Trophoblast cell (in vitro differentiated cells and primary cell): ENCODE measurements around the gene ZBTB33.

ENCODE experiments used
- DNase-seq, 2 donors: peaks; one replicate each; pipeline ENCODE4 v3.0.0-alpha.2; 2016
- H2AFZ ChIP-seq: 2 replicates; pipeline ENCODE4 v1.6.1; 2013; ENCODE audit warnings: low read length, moderate library complexity, mild to moderate bottlenecking; ENCODE audit not compliant: insufficient read depth, poor library complexity
- H2AK5ac ChIP-seq: 2 replicates; pipeline ENCODE4 v1.6.1; 2013; ENCODE audit warnings: mild to moderate bottlenecking, low read length
- H2BK120ac ChIP-seq: 2 replicates; pipeline ENCODE4 v1.6.1; 2013; ENCODE audit warnings: low read length, mild to moderate bottlenecking, moderate library complexity; ENCODE audit not compliant: insufficient read depth, poor library complexity
- H2BK12ac ChIP-seq: 2 replicates; pipeline ENCODE4 v1.6.1; 2013; ENCODE audit warnings: mild to moderate bottlenecking, low read length, moderate library complexity
- H2BK5ac ChIP-seq: 2 replicates; pipeline ENCODE4 v1.6.1; 2013; ENCODE audit warnings: low read length, low read depth, moderate library complexity, mild to moderate bottlenecking; ENCODE audit not compliant: poor library complexity
- H3K14ac ChIP-seq: 2 replicates; pipeline ENCODE4 v1.6.1; 2013; ENCODE audit warnings: mild to moderate bottlenecking, low read length
- H3K18ac ChIP-seq: 2 replicates; pipeline ENCODE4 v1.6.1; 2013; ENCODE audit warnings: mild to moderate bottlenecking, low read length
- H3K23ac ChIP-seq: 2 replicates; pipeline ENCODE4 v1.6.1; 2013; ENCODE audit warnings: low read length
- H3K27ac ChIP-seq: 2 replicates; pipeline ENCODE4 v1.5.1; 2013; ENCODE audit warnings: low read depth, mild to moderate bottlenecking, inconsistent platforms, low read length, moderate library complexity
- H3K27me3 ChIP-seq: 2 replicates; pipeline ENCODE4 v1.6.1; 2013; ENCODE audit warnings: inconsistent platforms, mild to moderate bottlenecking, low read length, moderate library complexity; ENCODE audit not compliant: insufficient read depth
- H3K36me3 ChIP-seq, 2 experiments: 1 replicate in 1 of 2; 2 replicates in 1 of 2; pipeline ENCODE4 v1.6.1; 2013; ENCODE audit warnings: low read length in 2 of 2, mild to moderate bottlenecking in 2 of 2, moderate library complexity in 1 of 2; ENCODE audit not compliant: insufficient read depth in 2 of 2, control insufficient read depth in 1 of 2
- H3K4ac ChIP-seq: 2 replicates; pipeline ENCODE4 v1.6.1; 2013; ENCODE audit warnings: low read depth, mild to moderate bottlenecking, low read length, moderate library complexity
- H3K4me1 ChIP-seq, 2 experiments: 1 replicate in 1 of 2; 2 replicates in 1 of 2; pipeline ENCODE4 v1.6.1; 2013; ENCODE audit warnings: low read length in 2 of 2, mild to moderate bottlenecking in 2 of 2, moderate library complexity in 1 of 2; ENCODE audit not compliant: insufficient read depth in 2 of 2, control insufficient read depth in 1 of 2
- H3K4me2 ChIP-seq: 2 replicates; pipeline ENCODE4 v1.6.1; 2013; ENCODE audit warnings: inconsistent platforms, mild to moderate bottlenecking, low read length, moderate library complexity
- H3K4me3 ChIP-seq: 2 replicates; pipeline ENCODE4 v1.5.1; 2013; ENCODE audit warnings: mild to moderate bottlenecking, low read depth, low read length, inconsistent platforms
- H3K79me1 ChIP-seq: one replicate; pipeline ENCODE4 v1.6.1; 2013; ENCODE audit warnings: low read length
- H3K79me2 ChIP-seq: 2 replicates; pipeline ENCODE4 v1.6.1; 2013; ENCODE audit warnings: low read length, mild to moderate bottlenecking; ENCODE audit not compliant: control insufficient read depth, insufficient read depth, poor library complexity
- H3K9ac ChIP-seq: 2 replicates; pipeline ENCODE4 v1.6.1; 2013; ENCODE audit warnings: mild to moderate bottlenecking, low read length
- H3K9me3 ChIP-seq: 2 replicates; pipeline ENCODE4 v1.6.1; 2013; ENCODE audit warnings: low read depth, mild to moderate bottlenecking, control low read depth, inconsistent platforms, low read length; ENCODE audit not compliant: insufficient read depth
- H4K12ac ChIP-seq: 2 replicates; pipeline ENCODE4 v1.6.1; 2013; ENCODE audit warnings: low read depth, mild to moderate bottlenecking, low read length, moderate library complexity
- H4K8ac ChIP-seq: 2 replicates; pipeline ENCODE4 v1.6.1; 2013; ENCODE audit warnings: low read depth, mild to moderate bottlenecking, low read length, moderate library complexity
- H4K91ac ChIP-seq: one replicate; pipeline ENCODE4 v1.6.1; 2013; ENCODE audit warnings: low read depth, mild to moderate bottlenecking, low read length, moderate library complexity
- WGBS: extraction: QIAGEN DNeasy Blood & Tissue Kit; methylation state at CpG from one replicate; pipeline ENCODE4 v1.1.7; 2013; ENCODE audit warnings: missing lambda C conversion rate; ENCODE audit not compliant: insufficient read length, insufficient coverage; ENCODE audit errors: extremely low coverage; 5-methylcytosine and 5-hydroxymethylcytosine counted together

The ZBTB33 gene

GRCh38 chrX:120228187-120228908 is 22.3 kb upstream of the ZBTB33 start:
- no CpG with 5 or more reads among the region's 9 CpGs for WGBS
- H2AK5ac ChIP-seq = no peak overlapping the region
- no peak overlapping the region for H3K9ac ChIP-seq
- no peak for DNase-seq
- H3K18ac ChIP-seq = no peak overlapping the region
- no peaks in the 10 kb centered on the region for H3K27me3 ChIP-seq
- no peak overlapping the region for H3K4me3 ChIP-seq
- no peaks in the 10 kb centered on the region for H3K79me2 ChIP-seq
- H4K12ac ChIP-seq = no peak overlapping the region
- no peaks in the 10 kb centered on the region for H3K4me1 ChIP-seq
- H3K79me1 ChIP-seq = no peaks in the 10 kb centered on the region
- H3K23ac ChIP-seq = no peak overlapping the region
- no peak overlapping the region for H3K4me2 ChIP-seq
- no peak overlapping the region for H4K91ac ChIP-seq
- no peaks in the 10 kb centered on the region for H3K9me3 ChIP-seq
- no peak overlapping the region for H3K14ac ChIP-seq
- no peak overlapping the region for H3K27ac ChIP-seq
- H4K8ac ChIP-seq = no peak overlapping the region
- no peaks in the 10 kb centered on the region for H3K36me3 ChIP-seq
- no peak overlapping the region for H2BK120ac ChIP-seq
- no peak overlapping the region for H2BK5ac ChIP-seq
- H2AFZ ChIP-seq = no peak overlapping the region
- no peak overlapping the region for H2BK12ac ChIP-seq
- no peak overlapping the region for H3K4ac ChIP-seq

- no peak overlapping the region for H2BK5ac ChIP-seq
- no peak overlapping the region for H3K4me2 ChIP-seq
- no CpG with 5 or more reads among the region's 6 CpGs for WGBS
Observed at GRCh38 chrX:120235284-120235683, 15.3 kb upstream of the ZBTB33 start.

DNA sequence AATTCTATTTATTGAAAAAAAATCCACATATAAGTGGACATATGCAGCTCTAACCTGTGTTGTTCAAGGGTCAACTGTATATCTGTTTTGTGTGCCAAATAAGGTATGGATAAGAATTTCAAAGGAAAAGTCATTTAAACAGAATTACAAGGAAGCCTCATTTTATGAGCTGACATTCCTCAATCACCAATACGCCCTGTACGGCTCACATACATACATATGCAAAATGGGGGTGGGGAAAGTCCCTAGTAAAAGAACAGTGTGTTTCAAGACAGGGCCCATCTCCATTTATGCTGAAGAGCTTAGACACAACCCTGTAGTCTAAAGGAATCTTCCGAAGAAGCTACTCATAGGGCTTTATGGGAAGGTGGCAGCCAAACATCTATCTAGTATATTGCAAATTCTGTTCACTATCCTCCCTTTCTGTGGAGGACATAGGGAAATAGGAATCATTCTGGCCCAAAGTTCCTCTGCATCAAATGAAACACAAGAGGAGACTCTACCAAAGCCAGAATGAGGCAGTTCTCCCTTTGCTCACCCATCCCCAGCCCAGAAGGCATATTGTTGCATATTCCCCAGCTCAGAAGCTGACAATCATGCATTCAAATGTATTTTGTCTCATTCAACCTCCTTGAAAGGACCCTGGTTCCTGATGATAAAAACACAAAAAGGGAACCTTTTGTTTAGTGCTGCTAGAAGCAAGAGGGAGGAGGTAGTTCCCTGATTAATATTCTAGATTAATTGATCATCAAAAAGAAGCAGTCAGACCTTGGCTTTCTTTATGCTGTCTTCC is 13.7 kb upstream of the ZBTB33 start:
- H3K4me3 ChIP-seq = no peak overlapping the region

More at GRCh38 chrX:120235284-120235683, 15.3 kb upstream of the ZBTB33 start:
- H3K79me2 ChIP-seq = no peaks in the 10 kb centered on the region
- no peak overlapping the region for H4K8ac ChIP-seq
- H2BK12ac ChIP-seq = no peak overlapping the region
- no peak overlapping the region for H3K18ac ChIP-seq
- H2AFZ ChIP-seq = no peak overlapping the region
- H3K36me3 ChIP-seq = no peaks in the 10 kb centered on the region
- H4K12ac ChIP-seq = no peak overlapping the region
- H3K27me3 ChIP-seq = no peaks in the 10 kb centered on the region
- H3K27ac ChIP-seq = no peak overlapping the region
- H3K4me1 ChIP-seq = no peaks in the 10 kb centered on the region
- no peaks in the 10 kb centered on the region for H3K9me3 ChIP-seq
- no peak overlapping the region for H2BK120ac ChIP-seq
- no peaks in the 10 kb centered on the region for H3K79me1 ChIP-seq
- H2AK5ac ChIP-seq = no peak overlapping the region
- no peak overlapping the region for H3K4ac ChIP-seq
- no peak overlapping the region for H4K91ac ChIP-seq
- H3K23ac ChIP-seq = no peak overlapping the region
- no peak overlapping the region for H3K9ac ChIP-seq
- H3K4me3 ChIP-seq = no peak overlapping the region
- no peak for DNase-seq
- H3K14ac ChIP-seq = no peak overlapping the region

DNA sequence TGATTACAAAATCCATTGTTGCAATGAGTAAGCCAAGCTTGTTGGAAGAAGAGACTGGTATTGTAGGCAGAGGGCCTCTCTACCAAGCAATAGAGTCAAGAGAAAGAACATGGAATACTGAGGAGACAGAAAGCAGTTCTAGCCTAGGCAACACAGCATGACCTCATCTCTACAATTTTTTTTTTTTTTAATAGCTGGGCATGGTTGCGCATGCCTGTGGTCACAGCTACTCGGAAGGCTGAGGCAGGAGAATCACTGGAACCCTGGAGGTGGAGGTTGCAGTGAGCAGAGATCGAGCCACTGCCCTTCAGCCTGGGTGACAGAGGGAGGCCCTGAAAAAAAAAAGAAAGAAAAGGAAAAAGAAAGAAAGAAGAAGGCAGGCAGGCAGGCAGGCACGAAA is 11.7 kb upstream of the ZBTB33 start:
- Histone ChIP-seq H3K27ac (no peak overlapping the region), H3K4me1 (peaks cover 0 to under 1% of the 10 kb centered on the region in 2 experiments), H3K36me3 (no peaks in the 10 kb centered on the region), H2BK5ac (no peak overlapping the region), H3K9ac (no peak overlapping the region), H3K79me2 (no peaks in the 10 kb centered on the region), H3K18ac (no peak overlapping the region), H3K4ac (no peak overlapping the region), H2AFZ (no peak overlapping the region), H2AK5ac (no peak overlapping the region), H3K27me3 (no peaks in the 10 kb centered on the region), H3K14ac (no peak overlapping the region), H4K12ac (no peak overlapping the region), H4K8ac (no peak overlapping the region), H3K4me3 (no peak overlapping the region), H3K23ac (no peak overlapping the region), H4K91ac (no peak overlapping the region), H3K9me3 (no peaks in the 10 kb centered on the region), H2BK12ac (no peak overlapping the region), H2BK120ac (no peak overlapping the region), H3K4me2 (no peak overlapping the region), H3K79me1 (no peaks in the 10 kb centered on the region)
- WGBS = no CpG with 5 or more reads among the region's 4 CpGs
- DNase-seq = no peak

More for the DNA sequence above, 13.7 kb upstream of the ZBTB33 start:
- H3K27ac ChIP-seq = no peak overlapping the region
- H3K4me2 ChIP-seq = no peak overlapping the region
- no CpG with 5 or more reads among the region's 3 CpGs for WGBS
- H3K79me2 ChIP-seq = no peaks in the 10 kb centered on the region
- no peak overlapping the region for H4K12ac ChIP-seq
- H3K9me3 ChIP-seq = no peaks in the 10 kb centered on the region
- H3K27me3 ChIP-seq = no peaks in the 10 kb centered on the region
- DNase-seq = no peak
- H3K4ac ChIP-seq = no peak overlapping the region
- H3K23ac ChIP-seq = no peak overlapping the region
- H2BK120ac ChIP-seq = no peak overlapping the region
- H3K14ac ChIP-seq = no peak overlapping the region
- H3K36me3 ChIP-seq = no peaks in the 10 kb centered on the region
- H2BK5ac ChIP-seq = no peak overlapping the region
- H4K8ac ChIP-seq = no peak overlapping the region
- H2AFZ ChIP-seq = no peak overlapping the region
- no peak overlapping the region for H3K18ac ChIP-seq
- H3K4me1 ChIP-seq = no peaks in the 10 kb centered on the region
- no peak overlapping the region for H2BK12ac ChIP-seq
- no peak overlapping the region for H2AK5ac ChIP-seq
- H3K79me1 ChIP-seq = no peaks in the 10 kb centered on the region
- H4K91ac ChIP-seq = no peak overlapping the region
- no peak overlapping the region for H3K9ac ChIP-seq
